Progenitor cell of endocrine pancreas (in vitro differentiated cells): ENCODE measurements around the gene IER5L. TPM values are rescaled to one million over a fixed set of nuclear protein-coding genes. Genes with fewer than 3 reads are reported as not detected.
A peak's percentile ranks its signal among the peaks of the same experiment; 100 is the strongest.

Experiments used
- DNase-seq: peaks from one replicate; pipeline ENCODE4 v3.0.0; 2021; ENCODE audit warnings: low spot score; ENCODE audit not compliant: unreplicated experiment
- H3K27ac Mint-ChIP-seq: 2 replicates; pipeline ENCODE4 v1.8.0; 2021; ENCODE audit warnings: mild to moderate bottlenecking, moderate library complexity, mixed read lengths
- H3K27me3 Mint-ChIP-seq: 2 replicates; pipeline ENCODE4 v1.8.0; 2021; ENCODE audit warnings: mixed read lengths
- H3K36me3 Mint-ChIP-seq: 2 replicates; pipeline ENCODE4 v1.8.0; 2022; ENCODE audit warnings: mixed read lengths; ENCODE audit not compliant: insufficient read depth
- H3K4me1 Mint-ChIP-seq: 2 replicates; pipeline ENCODE4 v1.8.0; 2021; ENCODE audit warnings: low read depth, mixed read lengths
- H3K4me3 Mint-ChIP-seq: 2 replicates; pipeline ENCODE4 v1.8.0; 2021; ENCODE audit warnings: low read depth, mild to moderate bottlenecking, moderate library complexity, mixed read lengths
- H3K9me3 Mint-ChIP-seq: 2 replicates; pipeline ENCODE4 v1.8.0; 2021; ENCODE audit warnings: low read depth, mixed read lengths
- total RNA-seq: library from RNA; stranded (reverse); gene quantifications from 2 replicates; pipeline ENCODE4 v1.2.1, GENCODE V29; 2021
- TF ChIP-seq, protein P1 (sequence below): fragments of 200-600 bp; sonication (generic); IDR thresholded peaks from one replicate; pipeline ENCODE4 v1.5.0; 2021; ENCODE audit warnings: antibody characterized with exemption, mild to moderate bottlenecking; ENCODE audit not compliant: unreplicated experiment

IER5L gene
- total RNA-seq, 1 donor from 2014 or later, result 21.8 TPM

DNA sequence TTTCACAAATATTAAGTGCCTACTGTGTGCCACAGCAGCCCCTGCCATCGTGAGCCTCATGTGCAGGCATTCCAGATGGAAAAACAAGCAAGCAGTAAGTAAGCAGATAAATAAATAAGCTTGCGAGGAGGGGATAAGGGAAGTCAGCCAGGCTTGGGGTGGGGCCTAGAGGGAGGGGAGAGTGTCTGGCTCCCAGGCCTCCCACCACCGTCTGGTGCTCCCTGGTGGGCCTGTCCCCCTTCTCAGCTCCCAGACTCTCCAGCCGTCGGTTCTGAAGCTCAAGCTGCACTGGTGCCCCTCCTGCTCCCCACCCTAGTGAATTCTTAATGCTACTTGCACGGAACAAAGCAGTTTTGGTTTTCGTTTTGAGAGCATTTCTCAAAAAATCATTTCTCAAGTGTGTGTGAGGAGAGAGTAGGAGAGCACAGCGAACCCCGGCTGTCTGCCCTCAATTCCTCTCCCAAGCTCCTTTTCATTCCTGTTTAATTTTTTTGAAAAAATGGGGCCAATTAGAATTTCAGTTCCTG lies 6.6 kb upstream of the IER5L start:
- TF ChIP-seq, protein P1, sequence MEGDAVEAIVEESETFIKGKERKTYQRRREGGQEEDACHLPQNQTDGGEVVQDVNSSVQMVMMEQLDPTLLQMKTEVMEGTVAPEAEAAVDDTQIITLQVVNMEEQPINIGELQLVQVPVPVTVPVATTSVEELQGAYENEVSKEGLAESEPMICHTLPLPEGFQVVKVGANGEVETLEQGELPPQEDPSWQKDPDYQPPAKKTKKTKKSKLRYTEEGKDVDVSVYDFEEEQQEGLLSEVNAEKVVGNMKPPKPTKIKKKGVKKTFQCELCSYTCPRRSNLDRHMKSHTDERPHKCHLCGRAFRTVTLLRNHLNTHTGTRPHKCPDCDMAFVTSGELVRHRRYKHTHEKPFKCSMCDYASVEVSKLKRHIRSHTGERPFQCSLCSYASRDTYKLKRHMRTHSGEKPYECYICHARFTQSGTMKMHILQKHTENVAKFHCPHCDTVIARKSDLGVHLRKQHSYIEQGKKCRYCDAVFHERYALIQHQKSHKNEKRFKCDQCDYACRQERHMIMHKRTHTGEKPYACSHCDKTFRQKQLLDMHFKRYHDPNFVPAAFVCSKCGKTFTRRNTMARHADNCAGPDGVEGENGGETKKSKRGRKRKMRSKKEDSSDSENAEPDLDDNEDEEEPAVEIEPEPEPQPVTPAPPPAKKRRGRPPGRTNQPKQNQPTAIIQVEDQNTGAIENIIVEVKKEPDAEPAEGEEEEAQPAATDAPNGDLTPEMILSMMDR, result no peak
- Mint-ChIP-seq H3K9me3 (peaks cover 3% of the 10 kb centered on the region), H3K4me1 (peaks cover 38% of the 10 kb centered on the region), H3K36me3 (no peaks in the 10 kb centered on the region), H3K4me3 (no peak overlapping the region), H3K27ac (no peak overlapping the region), H3K27me3 (no peaks in the 10 kb centered on the region)
- DNase-seq, result no peak

DNA sequence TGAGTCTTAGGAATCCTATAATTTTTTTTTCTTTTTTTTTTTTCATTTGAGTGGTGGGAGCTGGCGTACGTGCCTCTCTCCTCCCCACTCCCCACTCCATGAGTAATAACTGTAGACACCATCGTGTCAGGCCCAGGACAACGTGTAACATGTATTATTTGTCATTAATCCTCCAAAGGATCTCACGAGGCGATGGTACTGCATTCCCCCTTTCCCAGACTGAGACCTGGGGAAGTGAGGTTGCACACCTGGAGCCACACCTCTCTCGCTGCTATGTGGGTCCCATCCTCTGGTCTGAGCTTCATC lies 6.1 kb upstream of the IER5L start:
- DNase-seq, result no peak
- H3K27me3 Mint-ChIP-seq, result no peaks in the 10 kb centered on the region
- H3K4me3 Mint-ChIP-seq, result no peak overlapping the region
- peaks cover 40% of the 10 kb centered on the region for H3K4me1 Mint-ChIP-seq
- peak overlapping the region; percentile 84 for H3K27ac Mint-ChIP-seq
- TF ChIP-seq, protein P1, result no peak
- H3K9me3 Mint-ChIP-seq, result peaks cover 3% of the 10 kb centered on the region
- no peaks in the 10 kb centered on the region for H3K36me3 Mint-ChIP-seq

DNA sequence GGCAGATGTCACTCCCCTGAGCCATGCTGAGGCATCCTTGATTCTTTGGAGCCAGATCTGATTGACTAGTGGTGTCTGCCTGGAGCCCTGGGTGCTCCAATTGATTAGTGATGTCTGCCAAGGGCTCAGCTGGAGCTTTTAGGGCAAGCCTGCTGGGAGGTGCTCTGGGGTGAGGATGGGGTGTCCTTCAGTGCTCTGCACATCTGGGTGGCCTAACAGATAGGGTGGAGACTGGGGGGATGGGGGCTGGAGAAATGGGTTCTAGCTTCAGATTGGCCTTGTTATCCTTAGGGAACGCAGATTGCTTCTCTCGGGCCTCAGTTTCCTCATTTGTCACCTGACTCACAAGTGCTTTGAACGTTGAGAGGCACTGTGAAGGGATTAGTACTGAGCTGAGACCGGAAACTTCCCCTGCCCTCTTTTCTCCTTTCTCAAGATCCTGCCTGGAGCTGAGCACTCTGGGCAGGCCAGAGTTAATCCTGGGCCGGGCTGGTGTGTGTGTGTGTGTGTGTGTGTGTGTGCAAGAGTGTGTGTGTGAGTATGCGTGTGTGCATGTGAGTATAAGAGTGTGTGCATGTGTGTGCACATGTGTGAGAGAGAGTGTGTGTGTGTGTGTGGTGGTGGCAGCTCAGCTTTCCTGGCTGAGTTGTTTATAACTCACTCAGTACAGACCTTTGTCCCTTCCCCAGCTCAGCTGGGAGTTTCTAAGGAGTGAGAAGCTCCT lies 5.6 kb upstream of the IER5L start:
- Mint-ChIP-seq H3K27me3 (no peaks in the 10 kb centered on the region), H3K27ac (peak overlapping the region; percentile 84), H3K4me3 (no peak overlapping the region), H3K9me3 (peaks cover 3% of the 10 kb centered on the region), H3K36me3 (no peaks in the 10 kb centered on the region), H3K4me1 (peaks cover 45% of the 10 kb centered on the region)
- TF ChIP-seq, protein P1, result no peak
- DNase-seq, result no peak

DNA sequence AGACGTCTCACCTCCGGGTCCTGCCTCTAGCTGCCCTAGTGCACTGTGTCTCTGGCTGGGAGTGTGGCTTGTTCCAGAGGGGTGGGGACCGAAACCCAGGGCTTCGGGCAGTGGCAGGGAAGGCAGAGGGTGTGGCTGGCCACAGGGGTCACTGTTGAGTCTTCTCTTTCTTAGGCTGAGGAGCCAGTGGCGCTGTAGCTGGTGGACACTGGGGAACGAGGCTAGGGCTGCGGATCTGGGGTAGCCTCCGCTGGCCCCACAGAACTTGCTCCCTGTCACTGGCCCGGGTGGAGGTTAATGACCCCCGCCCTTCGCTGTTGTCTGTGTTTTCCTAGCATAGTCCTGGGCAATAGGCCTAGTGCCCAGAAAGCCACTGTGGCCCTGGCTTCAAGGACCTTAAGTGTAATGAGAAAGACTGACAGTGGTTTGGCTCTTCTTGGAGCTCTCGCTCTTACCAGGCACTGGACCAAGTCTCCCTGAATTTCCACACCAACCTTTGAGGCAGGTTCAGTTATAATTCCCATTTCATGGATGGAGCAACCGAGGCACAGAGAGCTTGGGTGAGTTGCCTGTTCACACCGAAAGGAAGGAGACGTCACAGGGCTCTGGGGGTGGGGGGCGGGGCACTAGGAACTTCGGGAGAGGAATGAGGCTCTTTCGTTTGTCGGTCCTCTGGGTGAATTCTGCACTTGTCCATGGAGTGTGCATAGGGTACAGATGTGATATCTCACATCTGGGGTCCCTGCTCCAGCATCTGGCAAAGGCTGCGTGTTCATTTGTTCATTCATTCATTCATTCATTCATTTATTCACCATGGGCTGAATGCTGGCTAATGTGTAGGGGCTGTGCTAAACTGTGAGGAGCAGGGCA lies 4.8 kb upstream of the IER5L start:
- H3K4me1 Mint-ChIP-seq, result peaks cover 45% of the 10 kb centered on the region
- TF ChIP-seq, protein P1, result peak; percentile 64
- DNase-seq, result peak; percentile 38
- no peak overlapping the region for H3K4me3 Mint-ChIP-seq
- H3K27me3 Mint-ChIP-seq, result no peaks in the 10 kb centered on the region
- H3K27ac Mint-ChIP-seq, result no peak overlapping the region
- no peaks in the 10 kb centered on the region for H3K36me3 Mint-ChIP-seq
- H3K9me3 Mint-ChIP-seq, result peaks cover 3% of the 10 kb centered on the region

DNA sequence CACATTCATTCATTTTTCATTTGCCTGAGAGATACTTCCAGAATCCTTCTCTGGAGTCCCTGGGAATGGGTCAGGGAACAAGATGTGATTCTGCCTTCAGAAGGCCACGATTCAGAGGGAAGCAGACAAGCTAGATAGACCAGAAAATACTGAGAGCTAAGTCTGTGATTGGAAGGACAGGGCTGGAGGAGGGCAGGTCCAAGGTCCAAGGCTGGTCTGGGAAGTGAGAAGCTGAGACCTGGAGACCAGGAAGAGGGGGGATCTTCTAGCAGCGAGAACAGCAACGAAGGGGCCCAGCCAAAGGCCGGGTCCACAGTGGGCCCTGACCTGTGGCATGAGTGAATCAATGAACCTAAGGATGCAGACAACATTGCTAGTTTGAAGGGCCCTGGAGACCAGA lies 4.1 kb upstream of the IER5L start:
- Mint-ChIP-seq H3K27me3 (no peaks in the 10 kb centered on the region), H3K9me3 (no peaks in the 10 kb centered on the region), H3K4me3 (no peak overlapping the region), H3K4me1 (peaks cover 45% of the 10 kb centered on the region), H3K36me3 (no peaks in the 10 kb centered on the region), H3K27ac (peak overlapping the region; percentile 67)
- TF ChIP-seq, protein P1, result no peak
- DNase-seq, result no peak
